Measurements from ENCODE around the gene ZNF232. TPM values are rescaled to one million over a fixed set of nuclear protein-coding genes. Genes with fewer than 3 reads are reported as not detected.
A peak's percentile ranks its signal among the peaks of the same experiment; 100 is the strongest.

Gene ZNF232
- total and polyA plus RNA-seq, 2 donors (not counting 1 experiment from before 2014, with no cell fraction given) = 4.2 to 7.3 TPM

DNA sequence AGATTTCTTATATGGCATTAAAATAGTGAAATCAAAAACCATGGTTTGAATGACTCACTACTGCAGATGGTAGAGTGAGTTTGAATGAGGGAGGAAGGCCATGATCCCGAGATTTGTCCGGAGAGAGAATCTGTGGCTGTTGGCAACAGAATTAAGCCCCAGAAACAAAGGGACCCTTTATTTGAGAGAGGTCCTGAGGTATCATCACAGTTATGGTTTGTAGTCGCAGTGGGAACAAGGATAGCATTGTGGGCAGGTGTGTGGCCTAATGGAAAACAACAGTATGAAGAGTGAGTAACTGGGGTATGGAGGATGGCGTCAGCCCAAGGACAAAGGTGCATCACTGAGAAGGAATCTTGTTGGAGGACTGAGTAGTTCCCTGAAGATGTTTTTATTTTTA, 42.0 kb downstream of the ZNF232 start:
- TF ChIP-seq, protein P1, sequence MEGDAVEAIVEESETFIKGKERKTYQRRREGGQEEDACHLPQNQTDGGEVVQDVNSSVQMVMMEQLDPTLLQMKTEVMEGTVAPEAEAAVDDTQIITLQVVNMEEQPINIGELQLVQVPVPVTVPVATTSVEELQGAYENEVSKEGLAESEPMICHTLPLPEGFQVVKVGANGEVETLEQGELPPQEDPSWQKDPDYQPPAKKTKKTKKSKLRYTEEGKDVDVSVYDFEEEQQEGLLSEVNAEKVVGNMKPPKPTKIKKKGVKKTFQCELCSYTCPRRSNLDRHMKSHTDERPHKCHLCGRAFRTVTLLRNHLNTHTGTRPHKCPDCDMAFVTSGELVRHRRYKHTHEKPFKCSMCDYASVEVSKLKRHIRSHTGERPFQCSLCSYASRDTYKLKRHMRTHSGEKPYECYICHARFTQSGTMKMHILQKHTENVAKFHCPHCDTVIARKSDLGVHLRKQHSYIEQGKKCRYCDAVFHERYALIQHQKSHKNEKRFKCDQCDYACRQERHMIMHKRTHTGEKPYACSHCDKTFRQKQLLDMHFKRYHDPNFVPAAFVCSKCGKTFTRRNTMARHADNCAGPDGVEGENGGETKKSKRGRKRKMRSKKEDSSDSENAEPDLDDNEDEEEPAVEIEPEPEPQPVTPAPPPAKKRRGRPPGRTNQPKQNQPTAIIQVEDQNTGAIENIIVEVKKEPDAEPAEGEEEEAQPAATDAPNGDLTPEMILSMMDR (conservative IDR thresholded peaks at IDR 0.05 in 1 of 2, IDR thresholded peaks at IDR 0.05 in 1 of 2; ENCODE audit: low read depth in 1 of 2, low read length in 2 of 2) = no peak
- no peak for TF ChIP-seq EZH2 (IDR thresholded peaks at IDR 0.05; ENCODE audit: low read length, missing control alignments)
- no peak overlapping the region for H3K4me2 ChIP-seq (ENCODE audit: extremely low read depth, insufficient read depth, low read length)
- no peak overlapping the region for H3K9ac ChIP-seq (ENCODE audit: insufficient read depth, low read length)
- no peak for DNase-seq (ENCODE audit: low read depth in 2 of 2)
- no peaks in the 10 kb centered on the region for H4K20me1 ChIP-seq (ENCODE audit: control insufficient read depth, extremely low read depth, insufficient read depth, low read length)
- H3K9me3 ChIP-seq (ENCODE audit: control insufficient read depth, insufficient read depth, low read depth, low read length) = no peaks in the 10 kb centered on the region
- no peaks in the 10 kb centered on the region for H3K27me3 ChIP-seq (ENCODE audit: control insufficient read depth, insufficient read depth, low read length)
- no peaks in the 10 kb centered on the region for H3K36me3 ChIP-seq (ENCODE audit: control insufficient read depth, insufficient read depth, low read length)
- H3K4me3 ChIP-seq (replicated peaks in 1 of 4; ENCODE audit: control extremely low read depth in 1 of 4, insufficient read depth in 1 of 4, low read depth in 3 of 4, low read length in 4 of 4) = no peak overlapping the region
- H3K27ac ChIP-seq (ENCODE audit: insufficient read depth, low read length) = no peak overlapping the region
- H3K4me1 ChIP-seq (ENCODE audit: control insufficient read depth, extremely low read depth, insufficient read depth, low read length) = no peaks in the 10 kb centered on the region
- H2AFZ ChIP-seq (ENCODE audit: low read length) = no peak overlapping the region
- H3K79me2 ChIP-seq (ENCODE audit: control insufficient read depth, insufficient read depth, low read length) = no peaks in the 10 kb centered on the region

DNA sequence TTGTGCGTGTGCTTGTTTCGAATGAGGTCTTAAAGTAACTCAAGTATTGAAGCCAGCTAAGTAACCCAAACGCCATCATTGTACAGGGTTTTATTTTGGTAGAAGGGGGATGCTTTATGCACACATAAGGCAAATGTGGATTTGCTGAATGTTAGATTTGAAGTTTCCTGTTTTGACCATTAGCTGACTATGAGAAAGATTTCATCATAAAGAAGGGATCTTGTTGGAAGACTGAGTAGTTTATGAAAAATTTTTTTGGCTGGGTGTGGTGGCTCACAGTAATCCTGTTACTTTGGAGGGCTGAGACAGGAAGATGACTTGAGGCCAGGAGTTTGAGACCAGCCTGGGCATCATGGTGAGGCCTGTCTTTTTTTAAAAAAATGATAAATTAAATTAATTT, 43.4 kb downstream of the ZNF232 start:
- Histone ChIP-seq H3K4me3 (replicated peaks in 1 of 4; ENCODE audit: control extremely low read depth in 1 of 4, insufficient read depth in 1 of 4, low read depth in 3 of 4, low read length in 4 of 4) (no peak overlapping the region), H3K9me3 (ENCODE audit: control insufficient read depth, insufficient read depth, low read depth, low read length) (no peaks in the 10 kb centered on the region), H3K36me3 (ENCODE audit: control insufficient read depth, insufficient read depth, low read length) (no peaks in the 10 kb centered on the region), H3K9ac (ENCODE audit: insufficient read depth, low read length) (no peak overlapping the region), H2AFZ (ENCODE audit: low read length) (no peak overlapping the region), H3K4me2 (ENCODE audit: extremely low read depth, insufficient read depth, low read length) (no peak overlapping the region), H3K27me3 (ENCODE audit: control insufficient read depth, insufficient read depth, low read length) (no peaks in the 10 kb centered on the region), H3K4me1 (ENCODE audit: control insufficient read depth, extremely low read depth, insufficient read depth, low read length) (no peaks in the 10 kb centered on the region), H3K79me2 (ENCODE audit: control insufficient read depth, insufficient read depth, low read length) (no peaks in the 10 kb centered on the region), H4K20me1 (ENCODE audit: control insufficient read depth, extremely low read depth, insufficient read depth, low read length) (no peaks in the 10 kb centered on the region), H3K27ac (ENCODE audit: insufficient read depth, low read length) (no peak overlapping the region)
- no peak for DNase-seq (ENCODE audit: low read depth in 2 of 2)
- TF ChIP-seq, protein P1 (conservative IDR thresholded peaks at IDR 0.05 in 1 of 2, IDR thresholded peaks at IDR 0.05 in 1 of 2; ENCODE audit: low read depth in 1 of 2, low read length in 2 of 2) = no peak
- no peak for TF ChIP-seq EZH2 (IDR thresholded peaks at IDR 0.05; ENCODE audit: low read length, missing control alignments)

DNA sequence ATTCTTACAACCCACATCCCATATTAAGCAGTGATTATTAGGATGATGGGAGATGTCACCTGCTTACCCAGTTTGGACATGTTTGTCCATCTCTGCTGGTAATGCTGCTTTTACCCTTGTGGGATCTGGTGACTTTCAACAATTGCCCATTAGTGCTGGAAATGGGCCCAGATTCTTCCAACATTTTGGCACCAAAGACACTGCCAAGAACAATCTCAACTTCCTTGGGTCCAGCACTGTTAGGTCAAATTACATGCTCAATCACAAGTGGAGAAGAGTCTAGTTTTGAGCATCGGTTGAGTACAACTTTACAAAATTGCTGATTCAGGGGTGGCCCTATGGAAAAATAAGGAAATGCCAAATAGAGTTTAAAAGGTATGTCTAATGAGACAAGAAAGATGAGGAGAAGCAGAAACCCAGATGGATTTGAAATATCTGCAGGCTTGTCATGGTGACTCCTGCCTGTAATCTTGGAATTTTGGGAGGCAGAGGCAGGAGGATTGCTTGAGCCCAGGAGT, 46.4 kb downstream of the ZNF232 start:
- Histone ChIP-seq H2AFZ (ENCODE audit: low read length) (no peak overlapping the region), H3K9me3 (ENCODE audit: control insufficient read depth, insufficient read depth, low read depth, low read length) (no peaks in the 10 kb centered on the region), H3K4me2 (ENCODE audit: extremely low read depth, insufficient read depth, low read length) (no peak overlapping the region), H3K36me3 (ENCODE audit: control insufficient read depth, insufficient read depth, low read length) (no peaks in the 10 kb centered on the region), H3K27ac (ENCODE audit: insufficient read depth, low read length) (no peak overlapping the region), H3K79me2 (ENCODE audit: control insufficient read depth, insufficient read depth, low read length) (no peaks in the 10 kb centered on the region), H4K20me1 (ENCODE audit: control insufficient read depth, extremely low read depth, insufficient read depth, low read length) (no peaks in the 10 kb centered on the region), H3K9ac (ENCODE audit: insufficient read depth, low read length) (no peak overlapping the region), H3K4me3 (replicated peaks in 1 of 4; ENCODE audit: control extremely low read depth in 1 of 4, insufficient read depth in 1 of 4, low read depth in 3 of 4, low read length in 4 of 4) (no peak overlapping the region), H3K4me1 (ENCODE audit: control insufficient read depth, extremely low read depth, insufficient read depth, low read length) (no peaks in the 10 kb centered on the region), H3K27me3 (ENCODE audit: control insufficient read depth, insufficient read depth, low read length) (no peaks in the 10 kb centered on the region)
- TF ChIP-seq EZH2 (IDR thresholded peaks at IDR 0.05; ENCODE audit: low read length, missing control alignments) = no peak
- TF ChIP-seq, protein P1 (conservative IDR thresholded peaks at IDR 0.05 in 1 of 2, IDR thresholded peaks at IDR 0.05 in 1 of 2; ENCODE audit: low read depth in 1 of 2, low read length in 2 of 2) = no peak
- DNase-seq (ENCODE audit: low read depth in 2 of 2) = peak in 1 of 2 donors; percentile 16

Other genes with a start within 250 kb of the ZNF232 start
- 1.8 and 2.3 TPM in 2 replicates for gene C17orf107, start 212.3 kb downstream of the ZNF232 start, total RNA-seq
- 0.34 and 0.67 TPM in 2 replicates for gene C17orf107, start 212.3 kb downstream of the ZNF232 start, polyA plus RNA-seq
- gene CHRNE, start 208.8 kb downstream of the ZNF232 start, total RNA-seq = 0.51 and 0.66 TPM in 2 replicates
- 0.19 and 0.23 TPM in 2 replicates for gene CHRNE, start 208.8 kb downstream of the ZNF232 start, polyA plus RNA-seq
- not detected in 2 replicates for gene GP1BA, start 179.6 kb downstream of the ZNF232 start, total RNA-seq
- not detected in 2 replicates for gene GP1BA, start 179.6 kb downstream of the ZNF232 start, polyA plus RNA-seq
- 50.3 and 59.3 TPM in 2 replicates for gene SLC25A11, start 171.8 kb downstream of the ZNF232 start, total RNA-seq
- gene SLC25A11, start 171.8 kb downstream of the ZNF232 start, polyA plus RNA-seq = 29.2 and 45.8 TPM in 2 replicates
- 13.6 and 22.8 TPM in 2 replicates for gene RNF167, start 171.6 kb downstream of the ZNF232 start, total RNA-seq
- 52.6 and 83.5 TPM in 2 replicates for gene RNF167, start 171.6 kb downstream of the ZNF232 start, polyA plus RNA-seq
- 258 and 422 TPM in 2 replicates for gene PFN1, start 163.3 kb downstream of the ZNF232 start, total RNA-seq
- 870 and 1,199 TPM in 2 replicates for gene PFN1, start 163.3 kb downstream of the ZNF232 start, polyA plus RNA-seq
- 1.8 and 4.3 TPM in 2 replicates for gene ENO3, start 160.8 kb downstream of the ZNF232 start, total RNA-seq
- 2.0 and 2.3 TPM in 2 replicates for gene ENO3, start 160.8 kb downstream of the ZNF232 start, polyA plus RNA-seq
- 42.9 and 62.8 TPM in 2 replicates for gene SPAG7, start 144.1 kb downstream of the ZNF232 start, total RNA-seq
- gene SPAG7, start 144.1 kb downstream of the ZNF232 start, polyA plus RNA-seq = 80.8 and 83.0 TPM in 2 replicates
- gene CAMTA2, start 124.2 kb downstream of the ZNF232 start, total RNA-seq = 8.5 and 18.3 TPM in 2 replicates
- gene CAMTA2, start 124.2 kb downstream of the ZNF232 start, polyA plus RNA-seq = 12.4 and 16.1 TPM in 2 replicates
- 0.26 and 0.33 TPM in 2 replicates for gene INCA1, start 114.4 kb downstream of the ZNF232 start, total RNA-seq
- 0.28 and 0.38 TPM in 2 replicates for gene INCA1, start 114.4 kb downstream of the ZNF232 start, polyA plus RNA-seq
- gene KIF1C, start 113.9 kb downstream of the ZNF232 start, total RNA-seq = 52.4 and 86.0 TPM in 2 replicates
- 68.1 and 70.5 TPM in 2 replicates for gene KIF1C, start 113.9 kb downstream of the ZNF232 start, polyA plus RNA-seq
- 0.26 and 0.66 TPM in 2 replicates for gene SLC52A1, start 76.5 kb downstream of the ZNF232 start, total RNA-seq
- not detected in 2 replicates for gene SLC52A1, start 76.5 kb downstream of the ZNF232 start, polyA plus RNA-seq
- 2.1 and 3.1 TPM in 2 replicates for gene ZFP3, start 33.4 kb downstream of the ZNF232 start, total RNA-seq
- gene ZFP3, start 33.4 kb downstream of the ZNF232 start, polyA plus RNA-seq = 2.2 and 2.6 TPM in 2 replicates
- gene USP6, start 4.2 kb upstream of the ZNF232 start, total RNA-seq = not detected in 2 replicates
- 0.01 TPM in 1 of 2 replicates, not detected in the other for gene USP6, start 4.2 kb upstream of the ZNF232 start, polyA plus RNA-seq
- gene ZNF594, start 80.0 kb upstream of the ZNF232 start, total RNA-seq = 7.7 and 8.3 TPM in 2 replicates
- 1.7 and 2.9 TPM in 2 replicates for gene ZNF594, start 80.0 kb upstream of the ZNF232 start, polyA plus RNA-seq
- gene SCIMP, start 123.0 kb upstream of the ZNF232 start, total RNA-seq = not detected in 2 replicates
- gene SCIMP, start 123.0 kb upstream of the ZNF232 start, polyA plus RNA-seq = not detected in 2 replicates
- 46.5 and 64.4 TPM in 2 replicates for gene RABEP1, start 170.4 kb upstream of the ZNF232 start, total RNA-seq
- 33.6 and 46.3 TPM in 2 replicates for gene RABEP1, start 170.4 kb upstream of the ZNF232 start, polyA plus RNA-seq